Adrenal gland (tissue), 12 donors: ENCODE data around the gene CDHR2. TPM values are rescaled to one million over a fixed set of nuclear protein-coding genes. Genes with fewer than 3 reads are reported as not detected.

ENCODE experiments used
- DNase-seq, 7 donors: peaks; one replicate each; pipeline ENCODE4 v3.0.0-alpha.2; 2019 to 2020
- H3K27ac ChIP-seq, 5 donors: fragments of 200-600 bp; sonication (generic) in 4 of 5; 1 replicate in 3 of 5; 2 replicates in 2 of 5; pipeline versions ENCODE4 v1.5.1 to v1.8.0; 2016 to 2020; ENCODE audit warnings: mild to moderate bottlenecking in 1 of 5
- H3K27me3 ChIP-seq: fragments of 200-600 bp; 2 replicates; pipeline ENCODE4 v1.8.0; 2021
- H3K36me3 ChIP-seq, 2 donors: fragments of 200-600 bp; replicated peaks in 1 of 2; 1 replicate in 1 of 2; 2 replicates in 1 of 2; pipeline versions ENCODE4 v1.5.1 to v1.8.0; 2018 to 2022
- H3K4me1 ChIP-seq, 2 donors: fragments of 200-600 bp; replicated peaks in 1 of 2; 1 replicate in 1 of 2; 2 replicates in 1 of 2; pipeline versions ENCODE4 v1.5.1 to v1.8.0; 2018 to 2021
- H3K4me3 ChIP-seq, 4 donors: fragments of 200-600 bp; sonication (generic) in 3 of 4; one replicate each; pipeline ENCODE4 v1.5.1; 2016 to 2018
- H3K9me3 ChIP-seq, 3 donors: fragments of 200-600 bp; sonication (generic) in 1 of 3; replicated peaks in 1 of 3; 1 replicate in 2 of 3; 2 replicates in 1 of 3; pipeline versions ENCODE4 v1.5.1 to v1.8.0; 2016 to 2021
- POLR2A ChIP-seq, 2 donors: fragments of 450-650 bp; IDR thresholded peaks; one replicate each; pipeline ENCODE4 v1.6.1; 2017; ENCODE audit warnings: antibody characterized with exemption in 2 of 2, mild to moderate bottlenecking in 2 of 2, moderate library complexity in 1 of 2
- WGBS, 4 donors: extraction: QIAGEN DNeasy Blood & Tissue Kit in 2 of 4; methylation state at CpG; one replicate each; pipeline versions ENCODE4 v1.1.5 to v1.1.7; 2013 to 2017; 5-methylcytosine and 5-hydroxymethylcytosine counted together
- intact Hi-C, 2 donors: fragments of 100-400 bp; cut with DNase I; formaldehyde crosslinking; loops; one replicate each; pipeline versions ENCODE4 v1.14.1 to v1.15.0; 2022 to 2023
- polyA plus RNA-seq, 3 donors: library from polyadenylated mRNA; stranded (reverse); fragments of 200-250 nt in 2 of 3; fragments of 350-450 nt in 1 of 3; fragmentation: Illumina TruSeq in 1 of 3; extraction: RNeasy Lipid Tissue Mini Kit (QIAGEN cat#74804) in 1 of 3; gene quantifications; one replicate each; pipeline ENCODE4 v1.2.3, GENCODE V29; 2013 to 2014
- total RNA-seq, 9 donors: library from RNA; depleted of rRNA in 4 of 9; stranded (reverse); fragments of >200 nt in 4 of 9; fragments of 120-200 nt in 1 of 9; fragmentation: NEBNext Ultra II Directional in 1 of 9; extraction: Animal tissue kit (Norgen Biotek cat#: 25700) in 1 of 9; gene quantifications; one replicate each; pipeline versions ENCODE4 v1.1.0 to v1.2.4, GENCODE V29; 2013 to 2023
- TF ChIP-seq, protein P1 (sequence below), 6 experiments: fragments of 450-650 bp in 4 of 6; fragments of 200-600 bp in 2 of 6; sonication (generic) in 1 of 6; IDR thresholded peaks; 1 replicate in 5 of 6; 2 replicates in 1 of 6; pipeline versions ENCODE4 v1.5.1 to v1.8.0; 2016 to 2021; ENCODE audit warnings: antibody characterized with exemption in 6 of 6, mild to moderate bottlenecking in 2 of 6, moderate library complexity in 1 of 6
- donor health status: healthy with polysubstance abuse.
- donor health status: Bipolar disorder and iron deficiency.
- donor health status: DM: yes; HTN: yes; CAD: no.
- donor health status: DM: no; HTN: no; CAD: no.
- donor health status: DM: no; HTN: no; CAD: no.
- donor health status: DM: yes; HTN: yes; CAD: no.

CDHR2 gene
- total and polyA plus RNA-seq, 12 donors: under 0.01 to 0.55 (median 0.15) TPM; not detected in 2

DNA sequence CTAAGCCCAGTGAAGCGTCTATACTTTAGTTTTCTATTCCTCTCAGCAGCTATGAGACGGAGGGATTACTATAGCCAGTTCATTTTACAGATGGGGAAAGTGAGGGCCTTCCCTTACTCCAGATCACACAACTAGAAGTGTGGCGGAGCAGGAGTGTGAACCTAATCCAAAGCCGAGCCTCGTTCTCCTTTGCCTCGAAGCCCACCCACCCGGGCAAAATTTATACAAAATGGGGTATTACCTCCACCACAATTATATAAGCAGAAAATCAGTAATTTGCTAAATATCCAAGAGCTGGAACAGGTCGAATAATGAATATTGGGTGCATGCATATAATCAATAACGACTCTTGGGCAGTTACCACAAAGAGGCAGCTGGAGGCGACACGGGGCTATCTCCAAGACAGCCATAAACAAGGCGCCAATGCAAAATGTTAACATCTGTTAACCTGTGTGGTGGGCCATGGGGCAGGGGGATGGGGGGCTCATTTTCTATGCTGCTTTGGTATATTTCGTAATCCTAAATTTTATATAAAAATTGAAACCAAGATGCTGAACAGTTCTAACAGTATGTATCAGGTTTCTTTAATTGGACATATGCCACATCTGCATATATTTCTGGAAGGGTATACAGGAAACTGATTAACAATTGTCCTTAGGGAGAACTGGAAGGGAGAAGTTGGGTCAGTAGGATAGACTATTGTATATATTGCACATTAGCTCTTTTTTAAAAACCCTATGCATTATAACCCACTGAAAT, 10.7 kb upstream of the CDHR2 start:
- intact Hi-C loops: loop anchor here in 1 of 2 donors (5.0 kb wide), 1 partner anchor 121 kb away; the partner anchor contains the start of gene CLTB
- H3K36me3 ChIP-seq: no peaks in the 10 kb centered on the region
- no peak for DNase-seq
- TF ChIP-seq, protein P1, sequence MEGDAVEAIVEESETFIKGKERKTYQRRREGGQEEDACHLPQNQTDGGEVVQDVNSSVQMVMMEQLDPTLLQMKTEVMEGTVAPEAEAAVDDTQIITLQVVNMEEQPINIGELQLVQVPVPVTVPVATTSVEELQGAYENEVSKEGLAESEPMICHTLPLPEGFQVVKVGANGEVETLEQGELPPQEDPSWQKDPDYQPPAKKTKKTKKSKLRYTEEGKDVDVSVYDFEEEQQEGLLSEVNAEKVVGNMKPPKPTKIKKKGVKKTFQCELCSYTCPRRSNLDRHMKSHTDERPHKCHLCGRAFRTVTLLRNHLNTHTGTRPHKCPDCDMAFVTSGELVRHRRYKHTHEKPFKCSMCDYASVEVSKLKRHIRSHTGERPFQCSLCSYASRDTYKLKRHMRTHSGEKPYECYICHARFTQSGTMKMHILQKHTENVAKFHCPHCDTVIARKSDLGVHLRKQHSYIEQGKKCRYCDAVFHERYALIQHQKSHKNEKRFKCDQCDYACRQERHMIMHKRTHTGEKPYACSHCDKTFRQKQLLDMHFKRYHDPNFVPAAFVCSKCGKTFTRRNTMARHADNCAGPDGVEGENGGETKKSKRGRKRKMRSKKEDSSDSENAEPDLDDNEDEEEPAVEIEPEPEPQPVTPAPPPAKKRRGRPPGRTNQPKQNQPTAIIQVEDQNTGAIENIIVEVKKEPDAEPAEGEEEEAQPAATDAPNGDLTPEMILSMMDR (IDR thresholded peaks at IDR 0.05): no peak
- no peak for TF ChIP-seq POLR2A (IDR thresholded peaks at IDR 0.05)
- H3K27me3 ChIP-seq: no peaks in the 10 kb centered on the region
- H3K27ac ChIP-seq: peak overlapping the region in 3 of 5 donors; percentile 92 to 98 (median 98)
- WGBS, 4 donors: 23 to 26% (median 25%) methylated on average over 13 of the region's 13 CpGs
- no peaks in the 10 kb centered on the region for H3K9me3 ChIP-seq
- H3K4me1 ChIP-seq: peaks cover 26 to 50% of the 10 kb centered on the region in 2 donors
- H3K4me3 ChIP-seq: peak overlapping the region in 1 of 4 donors; percentile 74

DNA sequence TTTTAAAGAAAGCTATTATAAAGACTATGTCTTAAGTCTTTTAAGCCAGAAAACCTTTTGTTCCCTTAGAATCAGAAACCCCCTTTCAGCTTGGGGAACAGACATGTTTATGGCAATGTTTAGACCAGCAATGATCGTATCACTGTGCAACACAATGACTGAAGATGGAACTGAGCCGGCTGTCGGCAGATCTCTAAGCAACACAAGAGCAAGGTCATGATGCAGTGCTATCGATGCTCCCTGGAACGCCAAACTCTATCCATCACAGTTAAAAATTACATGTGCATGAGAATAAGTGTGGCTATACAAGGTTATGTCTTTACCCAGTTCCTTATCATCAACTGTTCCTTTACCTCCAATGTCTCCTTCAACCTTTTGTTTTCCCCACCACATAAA, 10.2 kb upstream of the CDHR2 start:
- intact Hi-C loops: loop anchor here in 1 of 2 donors (5.0 kb wide), 1 partner anchor 122 kb away; the partner anchor contains the start of gene CLTB
- TF ChIP-seq, protein P1 (IDR thresholded peaks at IDR 0.05): no peak
- TF ChIP-seq POLR2A (IDR thresholded peaks at IDR 0.05): peak in 1 of 2 donors; percentile 28

GRCh38 chr5:176540476-176540899, 8.7 kb upstream of the CDHR2 start:
- Histone ChIP-seq H3K9me3 (no peaks in the 10 kb centered on the region), H3K27me3 (no peaks in the 10 kb centered on the region), H3K27ac (no peak overlapping the region), H3K36me3 (no peaks in the 10 kb centered on the region), H3K4me3 (no peak overlapping the region), H3K4me1 (peaks cover 5 to 29% of the 10 kb centered on the region in 2 donors)
- 89 to 97% (median 94%) methylated on average over 5 to 8 of the region's 8 CpGs for WGBS, 4 donors
- TF ChIP-seq POLR2A (IDR thresholded peaks at IDR 0.05): no peak
- TF ChIP-seq, protein P1 (IDR thresholded peaks at IDR 0.05): no peak
- no peak for DNase-seq
- intact Hi-C loops: no loop called here

More for the DNA sequence above, 10.2 kb upstream of the CDHR2 start:
- Histone ChIP-seq H3K27ac (peak overlapping the region in 3 of 5 donors; percentile 2 to 98 (median 11)), H3K9me3 (no peaks in the 10 kb centered on the region), H3K4me3 (no peak overlapping the region), H3K27me3 (no peaks in the 10 kb centered on the region), H3K36me3 (no peaks in the 10 kb centered on the region), H3K4me1 (peaks cover 20 to 44% of the 10 kb centered on the region in 2 donors)
- 20 to 36% (median 28%) methylated on average over 5 of the region's 5 CpGs for WGBS, 4 donors
- peak in 3 of 7 donors; percentile 66 to 74 (median 73) for DNase-seq

DNA sequence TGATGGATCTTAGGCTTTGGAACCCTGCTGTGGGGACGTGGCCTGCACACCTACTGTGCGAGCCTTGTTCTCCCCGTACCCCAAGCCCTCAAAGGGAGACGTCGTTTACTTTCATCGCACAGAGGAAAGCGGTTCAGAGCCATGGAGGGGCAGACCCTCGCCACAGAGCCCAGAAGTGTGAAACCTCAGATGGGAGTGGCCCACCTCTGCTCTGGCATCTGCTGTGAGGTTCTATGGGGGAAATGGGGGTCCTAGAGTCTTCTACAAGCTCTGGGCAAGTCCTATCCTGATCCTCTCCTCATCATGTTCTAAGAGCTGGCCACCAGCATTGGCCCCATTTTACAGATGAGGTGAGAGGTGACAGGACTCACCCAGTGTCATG, 8.2 kb upstream of the CDHR2 start:
- peaks cover 4 to 24% of the 10 kb centered on the region in 2 donors for H3K4me1 ChIP-seq
- no peak overlapping the region for H3K4me3 ChIP-seq
- TF ChIP-seq POLR2A (IDR thresholded peaks at IDR 0.05): no peak
- intact Hi-C loops: no loop called here
- no peaks in the 10 kb centered on the region for H3K36me3 ChIP-seq
- 81 to 95% (median 87%) methylated on average over 8 of the region's 8 CpGs for WGBS, 4 donors
- no peaks in the 10 kb centered on the region for H3K27me3 ChIP-seq
- no peak for DNase-seq
- no peaks in the 10 kb centered on the region for H3K9me3 ChIP-seq
- H3K27ac ChIP-seq: no peak overlapping the region
